Stomach smooth muscle (tissue), 2 donors: ENCODE data around the gene RNF34.
A peak's percentile ranks its signal among the peaks of the same experiment; 100 is the strongest.

Source experiments
- H3K27ac ChIP-seq: one replicate; pipeline ENCODE4 v1.7.0; 2013; ENCODE audit warnings: mild to moderate bottlenecking, low read length, inconsistent platforms
- H3K27me3 ChIP-seq, 2 donors: one replicate each; pipeline ENCODE4 v1.7.0; 2013; ENCODE audit warnings: low read length in 2 of 2; ENCODE audit not compliant: insufficient read depth in 2 of 2, control insufficient read depth in 1 of 2
- H3K36me3 ChIP-seq, 2 donors: one replicate each; pipeline ENCODE4 v1.7.0; 2013; ENCODE audit warnings: low read length in 2 of 2; ENCODE audit not compliant: control insufficient read depth in 2 of 2, insufficient read depth in 2 of 2
- H3K4me1 ChIP-seq: one replicate; pipeline ENCODE4 v1.7.0; 2013; ENCODE audit warnings: low read length; ENCODE audit not compliant: control insufficient read depth, insufficient read depth
- H3K4me3 ChIP-seq, 2 donors: one replicate each; pipeline ENCODE4 v1.7.0; 2013; ENCODE audit warnings: low read length in 2 of 2
- H3K9ac ChIP-seq, 2 donors: one replicate each; pipeline ENCODE4 v1.7.0; 2013; ENCODE audit warnings: low read length in 2 of 2, mild to moderate bottlenecking in 1 of 2
- H3K9me3 ChIP-seq, 2 donors: one replicate each; pipeline ENCODE4 v1.7.0; 2013; ENCODE audit warnings: low read length in 2 of 2; ENCODE audit not compliant: control insufficient read depth in 2 of 2
- donor health status: healthy.
- donor health status: Pancreatic carcinoma.

Gene RNF34

GRCh38 chr12:121423253-121423652 is 23.3 kb downstream of the RNF34 start:
- peak overlapping the region; percentile 69 for H3K27ac ChIP-seq
- H3K4me1 ChIP-seq: peaks cover 46% of the 10 kb centered on the region
- peaks cover 26 to 43% of the 10 kb centered on the region in 2 donors for H3K36me3 ChIP-seq
- H3K9me3 ChIP-seq: no peaks in the 10 kb centered on the region
- H3K27me3 ChIP-seq: no peaks in the 10 kb centered on the region
- H3K9ac ChIP-seq: no peak overlapping the region
- peak overlapping the region in 1 of 2 donors; percentile 15 for H3K4me3 ChIP-seq

GRCh38 chr12:121423682-121424623 is 24.0 kb downstream of the RNF34 start:
- Histone ChIP-seq H3K4me1 (peaks cover 50% of the 10 kb centered on the region), H3K36me3 (peaks cover 30 to 40% of the 10 kb centered on the region in 2 donors), H3K9ac (no peak overlapping the region), H3K27ac (peak overlapping the region; percentile 69), H3K27me3 (no peaks in the 10 kb centered on the region), H3K4me3 (peak overlapping the region in 1 of 2 donors; percentile 15), H3K9me3 (no peaks in the 10 kb centered on the region)

- Histone ChIP-seq H3K9ac (no peak overlapping the region), H3K4me3 (no peak overlapping the region), H3K36me3 (peaks cover 25 to 34% of the 10 kb centered on the region in 2 donors), H3K9me3 (no peaks in the 10 kb centered on the region), H3K27ac (peak overlapping the region; percentile 69), H3K27me3 (no peaks in the 10 kb centered on the region), H3K4me1 (peaks cover 50% of the 10 kb centered on the region)
Measured at GRCh38 chr12:121424624-121424975, 24.7 kb downstream of the RNF34 start.

- Histone ChIP-seq H3K4me1 (peaks cover 46% of the 10 kb centered on the region), H3K36me3 (peaks cover 28 to 40% of the 10 kb centered on the region in 2 donors), H3K4me3 (no peak overlapping the region), H3K27ac (peak overlapping the region; percentile 41), H3K9me3 (no peaks in the 10 kb centered on the region), H3K9ac (no peak overlapping the region), H3K27me3 (no peaks in the 10 kb centered on the region)
Measured at GRCh38 chr12:121427556-121428050, 27.7 kb downstream of the RNF34 start.

- H3K9me3 ChIP-seq: no peaks in the 10 kb centered on the region
- H3K4me1 ChIP-seq: peaks cover 35% of the 10 kb centered on the region
- H3K4me3 ChIP-seq: no peak overlapping the region
- peak overlapping the region; percentile 26 for H3K27ac ChIP-seq
- H3K27me3 ChIP-seq: no peaks in the 10 kb centered on the region
- H3K36me3 ChIP-seq: peaks cover 35% of the 10 kb centered on the region in 2 donors
- no peak overlapping the region for H3K9ac ChIP-seq
Measured at GRCh38 chr12:121428883-121429282, 29.0 kb downstream of the RNF34 start.

GRCh38 chr12:121430833-121431415 is 31.0 kb downstream of the RNF34 start:
- no peak overlapping the region for H3K4me3 ChIP-seq
- peak overlapping the region; percentile 6 for H3K27ac ChIP-seq
- H3K36me3 ChIP-seq: peaks cover 30 to 37% of the 10 kb centered on the region in 2 donors
- no peak overlapping the region for H3K9ac ChIP-seq
- no peaks in the 10 kb centered on the region for H3K27me3 ChIP-seq
- H3K4me1 ChIP-seq: peaks cover 21% of the 10 kb centered on the region
- no peaks in the 10 kb centered on the region for H3K9me3 ChIP-seq

- H3K4me3 ChIP-seq: no peak overlapping the region
- H3K36me3 ChIP-seq: peaks cover 29 to 36% of the 10 kb centered on the region in 2 donors
- no peaks in the 10 kb centered on the region for H3K9me3 ChIP-seq
- peaks cover 12% of the 10 kb centered on the region for H3K4me1 ChIP-seq
- no peaks in the 10 kb centered on the region for H3K27me3 ChIP-seq
- H3K9ac ChIP-seq: no peak overlapping the region
- no peak overlapping the region for H3K27ac ChIP-seq
Measured at GRCh38 chr12:121432740-121433480, 33.0 kb downstream of the RNF34 start.

GRCh38 chr12:121436706-121437105 is 36.8 kb downstream of the RNF34 start:
- Histone ChIP-seq H3K27me3 (no peaks in the 10 kb centered on the region), H3K4me1 (peaks cover 3% of the 10 kb centered on the region), H3K4me3 (no peak overlapping the region), H3K9ac (no peak overlapping the region), H3K27ac (no peak overlapping the region), H3K9me3 (no peaks in the 10 kb centered on the region), H3K36me3 (peaks cover 37 to 43% of the 10 kb centered on the region in 2 donors)

GRCh38 chr12:121438905-121439304 is 39.0 kb downstream of the RNF34 start:
- H3K36me3 ChIP-seq: peaks cover 33 to 34% of the 10 kb centered on the region in 2 donors
- H3K4me3 ChIP-seq: no peak overlapping the region
- H3K9me3 ChIP-seq: no peaks in the 10 kb centered on the region
- no peak overlapping the region for H3K9ac ChIP-seq
- no peak overlapping the region for H3K27ac ChIP-seq
- H3K27me3 ChIP-seq: no peaks in the 10 kb centered on the region
- H3K4me1 ChIP-seq: peaks cover 11% of the 10 kb centered on the region

GRCh38 chr12:121439715-121440114 is 39.8 kb downstream of the RNF34 start:
- H3K27me3 ChIP-seq: no peaks in the 10 kb centered on the region
- no peak overlapping the region for H3K4me3 ChIP-seq
- H3K36me3 ChIP-seq: peaks cover 33 to 34% of the 10 kb centered on the region in 2 donors
- H3K4me1 ChIP-seq: peaks cover 16% of the 10 kb centered on the region
- H3K27ac ChIP-seq: no peak overlapping the region
- H3K9me3 ChIP-seq: no peaks in the 10 kb centered on the region
- H3K9ac ChIP-seq: no peak overlapping the region
